Right renal pelvis (tissue), 4 donors: ENCODE data around the gene EIF4G3. TPM values are rescaled to one million over a fixed set of nuclear protein-coding genes. Genes with fewer than 3 reads are reported as not detected.
A peak's percentile ranks its signal among the peaks of the same experiment; 100 is the strongest.
"Not testable (repeated sequence)": the region's sequence is repeated elsewhere in the genome, so short reads cannot be mapped to it uniquely, and the experiment has no call there.

Experiments
- DNase-seq, 4 donors: peaks; one replicate each; pipeline ENCODE4 v3.0.0-alpha.2; 2013; ENCODE audit warnings: low read depth in 4 of 4, low spot score in 3 of 4, missing footprints in 1 of 4
- polyA plus RNA-seq, 4 donors: library from polyadenylated mRNA; unstranded; fragments of 120-200 nt; gene quantifications; one replicate each; pipeline ENCODE4 v1.2.1, GENCODE V29; 2013; ENCODE audit not compliant: insufficient read length in 4 of 4

The EIF4G3 gene
- polyA plus RNA-seq, 4 donors: 64.4 to 76.1 (median 72.2) TPM

GRCh38 chr1:20846461-20847374, 330.0 kb downstream of the EIF4G3 start:
- DNase-seq: no peak

- DNase-seq: no peak
These were observed 336.0 kb downstream of the EIF4G3 start for GRCh38 chr1:20840731-20841130.

GRCh38 chr1:20837554-20838192, 339.0 kb downstream of the EIF4G3 start:
- DNase-seq: no peak

- DNase-seq: no peak
These were observed 340.5 kb downstream of the EIF4G3 start for GRCh38 chr1:20836230-20836629.

GRCh38 chr1:20834780-20835179, 341.9 kb downstream of the EIF4G3 start:
- no peak for DNase-seq

GRCh38 chr1:20834192-20834591, 342.5 kb downstream of the EIF4G3 start:
- DNase-seq: no peak

- no peak for DNase-seq
These were observed 346.3 kb downstream of the EIF4G3 start for GRCh38 chr1:20830378-20830777.

- no peak for DNase-seq
These were observed 346.8 kb downstream of the EIF4G3 start for GRCh38 chr1:20829946-20830345.

- DNase-seq: no peak
These were observed 347.2 kb downstream of the EIF4G3 start for GRCh38 chr1:20829531-20829930.

- peak in 1 of 4 donors; percentile 6 for DNase-seq
These were observed 352.9 kb downstream of the EIF4G3 start for GRCh38 chr1:20823845-20824244.

GRCh38 chr1:20821466-20821865, 355.2 kb downstream of the EIF4G3 start:
- no peak for DNase-seq

GRCh38 chr1:20819818-20820217, 356.9 kb downstream of the EIF4G3 start:
- DNase-seq: no peak

- DNase-seq: no peak
These were observed 362.2 kb downstream of the EIF4G3 start for GRCh38 chr1:20814534-20814871.

GRCh38 chr1:20811916-20812315, 364.8 kb downstream of the EIF4G3 start:
- no peak for DNase-seq

- no peak for DNase-seq
These were observed 383.5 kb downstream of the EIF4G3 start for GRCh38 chr1:20793236-20793635.

- no peak for DNase-seq
These were observed 384.5 kb downstream of the EIF4G3 start for GRCh38 chr1:20792196-20792595.

GRCh38 chr1:20790785-20791184, 385.9 kb downstream of the EIF4G3 start:
- DNase-seq: no peak

GRCh38 chr1:20789598-20789997, 387.1 kb downstream of the EIF4G3 start:
- DNase-seq: not testable (repeated sequence)

GRCh38 chr1:20787840-20788795, 388.6 kb downstream of the EIF4G3 start:
- no peak for DNase-seq

GRCh38 chr1:20787029-20787839, 389.5 kb downstream of the EIF4G3 start, which contains the start of gene HP1BP3:
Gene HP1BP3 (minus strand): TSS chr1:20787307. CDS start chr1:20780440, 6,867 bp downstream.
- peak in 3 of 4 donors; percentile 46 to 71 (median 56) for DNase-seq
